Measurements from ENCODE around the gene TSPAN17.

TSPAN17 gene

GRCh38 chr5:176643491-176644219, 3.6 kb upstream of the TSPAN17 start:
- DNase-seq = no peak

DNA sequence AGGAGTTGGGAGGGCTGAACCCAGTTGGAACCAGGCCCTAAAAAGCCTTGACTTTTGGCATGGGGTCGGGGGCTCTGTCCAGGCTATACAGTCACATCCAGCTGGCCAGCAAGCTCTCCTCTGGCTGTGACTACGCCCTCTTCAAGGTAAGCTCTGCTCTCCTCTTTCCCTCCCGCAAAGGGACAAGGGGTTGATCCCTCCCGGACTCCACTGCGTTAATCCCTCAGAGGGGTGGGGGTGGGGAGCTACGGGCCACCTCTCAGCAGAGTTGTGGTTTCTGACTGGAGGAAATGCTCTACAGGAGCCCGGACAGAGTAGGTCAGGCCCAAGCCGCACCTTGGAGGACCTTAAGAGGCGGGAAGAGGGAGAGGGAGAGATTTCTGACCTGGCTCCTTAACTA, 3.0 kb upstream of the TSPAN17 start:
- no peak for DNase-seq

DNA sequence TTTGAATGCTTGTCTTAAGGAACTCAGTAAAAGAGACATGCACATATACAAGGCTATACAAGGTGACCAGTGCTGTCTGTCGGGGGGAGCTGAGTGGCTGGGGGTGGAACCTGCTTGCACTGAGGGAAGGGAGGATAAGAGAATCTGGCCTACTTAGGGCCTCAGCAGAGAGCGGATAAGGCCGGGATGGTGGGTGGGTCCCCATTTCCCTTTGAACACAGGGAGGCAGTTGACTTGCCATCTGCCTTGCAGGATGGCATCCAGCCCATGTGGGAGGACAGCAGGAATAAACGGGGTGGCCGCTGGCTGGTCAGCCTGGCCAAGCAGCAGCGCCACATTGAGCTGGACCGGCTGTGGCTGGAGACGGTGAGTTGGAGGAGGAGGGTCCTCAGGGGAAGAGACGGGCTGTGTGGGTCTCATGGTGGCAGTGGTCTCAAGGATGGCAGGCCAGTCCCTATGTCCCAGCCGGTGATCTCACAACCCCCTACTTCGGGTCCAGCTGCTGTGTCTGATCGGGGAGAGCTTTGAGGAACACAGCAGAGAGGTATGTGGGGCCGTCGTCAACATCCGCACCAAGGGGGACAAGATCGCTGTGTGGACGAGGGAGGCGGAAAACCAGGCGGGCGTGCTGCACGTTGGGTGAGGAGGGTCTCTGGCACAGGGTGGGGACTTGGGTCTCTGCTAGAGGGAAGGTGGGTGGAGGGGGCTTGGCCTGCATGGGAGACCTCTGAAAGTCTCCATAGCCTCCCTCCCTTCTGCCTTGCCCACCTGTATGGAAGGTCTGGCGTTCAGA, 2.2 kb upstream of the TSPAN17 start:
- DNase-seq = no peak

DNA sequence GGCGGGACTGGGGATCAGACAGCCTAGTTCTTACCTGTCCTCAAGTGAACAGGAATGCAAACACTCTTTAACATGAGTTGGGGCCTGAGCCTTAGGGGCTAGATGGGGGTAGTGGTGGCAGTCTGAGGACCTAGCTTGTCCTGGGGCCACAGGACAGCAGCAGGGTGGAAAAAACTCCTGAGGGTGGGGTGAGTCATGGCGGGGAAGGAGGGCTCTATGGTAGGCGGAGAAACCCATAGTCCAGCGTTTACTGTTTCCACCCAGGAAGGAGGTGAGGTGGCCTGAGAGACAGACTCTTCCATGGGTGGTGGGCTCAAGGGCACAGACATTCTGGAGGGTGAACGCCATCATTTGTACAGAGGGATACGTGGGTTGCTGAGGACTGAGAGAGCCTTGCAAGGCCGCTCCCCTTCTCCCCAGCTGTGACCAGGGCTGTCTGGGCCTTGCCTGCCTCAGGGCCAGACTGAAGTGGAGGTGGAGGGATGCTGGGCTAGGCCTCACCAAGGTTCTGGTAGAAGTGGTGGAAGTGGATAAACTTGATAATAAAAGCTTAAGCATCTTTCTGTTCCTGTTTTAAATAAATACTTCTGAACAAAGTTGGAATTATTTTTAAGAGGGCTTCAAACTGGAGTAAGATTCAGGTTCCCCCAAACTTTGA, 1.1 kb upstream of the TSPAN17 start:
- no peak for DNase-seq

- DNase-seq = no peak
These were observed 616 bp upstream of the TSPAN17 start for GRCh38 chr5:176646707-176647029.

DNA sequence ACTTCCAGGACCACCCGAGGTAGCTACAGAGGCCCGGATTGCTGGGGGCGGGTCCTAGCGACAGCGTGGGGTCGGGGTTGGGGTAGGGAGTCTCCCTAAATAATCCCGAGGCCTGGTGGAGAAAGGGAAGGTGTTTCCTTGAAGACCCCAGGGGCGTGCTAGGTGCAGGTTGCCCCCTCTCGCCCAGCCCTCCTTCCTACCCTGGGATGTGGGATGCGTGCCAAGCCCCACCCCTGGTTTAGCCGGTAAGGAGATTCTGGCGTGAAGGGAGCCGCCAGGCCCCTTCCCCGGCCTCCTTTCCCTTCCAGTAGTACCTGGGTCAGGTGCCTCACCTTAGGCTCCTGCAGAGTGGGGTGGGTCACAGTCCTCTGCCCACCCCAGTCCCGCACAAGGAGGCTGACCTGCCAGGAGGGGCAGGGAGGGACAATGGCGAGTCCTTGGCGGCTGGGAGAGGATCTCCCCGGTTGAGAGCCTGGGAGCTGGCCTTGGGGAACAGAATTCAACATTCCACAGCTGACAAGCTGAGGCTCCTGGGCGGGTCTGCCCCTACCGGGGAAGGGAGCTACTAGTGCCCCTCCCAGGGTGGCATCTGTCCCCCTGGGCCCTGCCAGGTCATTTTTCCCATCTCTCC, 674 bp downstream of the TSPAN17 start:
- no peak for DNase-seq

GRCh38 chr5:176648474-176649194, 1.4 kb downstream of the TSPAN17 start:
- DNase-seq = peak in 1 of 5 donors; percentile 23

- DNase-seq = no peak
These were observed 3.1 kb downstream of the TSPAN17 start for GRCh38 chr5:176650354-176650884.

DNA sequence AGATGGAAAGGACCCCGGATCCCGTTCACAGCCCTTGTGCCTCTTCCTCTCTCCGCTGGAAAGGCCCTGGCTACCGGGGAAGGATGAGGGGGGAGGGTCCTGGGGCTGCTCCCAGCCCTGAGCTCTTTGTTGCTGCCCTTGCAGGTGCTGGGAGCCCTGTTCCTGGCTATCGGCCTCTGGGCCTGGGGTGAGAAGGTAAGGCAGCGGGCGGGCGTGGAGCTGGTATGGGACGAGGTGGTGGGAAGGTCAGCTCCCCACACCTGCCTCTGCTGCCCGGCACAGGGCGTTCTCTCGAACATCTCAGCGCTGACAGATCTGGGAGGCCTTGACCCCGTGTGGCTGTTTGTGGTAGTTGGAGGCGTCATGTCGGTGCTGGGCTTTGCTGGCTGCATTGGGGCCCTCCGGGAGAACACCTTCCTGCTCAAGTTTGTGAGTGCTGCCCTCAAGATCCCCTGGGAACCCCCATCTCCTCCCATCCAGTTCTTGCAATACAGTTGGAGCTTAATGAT, 4.2 kb downstream of the TSPAN17 start:
- DNase-seq = no peak

GRCh38 chr5:176652136-176652535, 4.9 kb downstream of the TSPAN17 start:
- no peak for DNase-seq

GRCh38 chr5:176653401-176654385, 6.4 kb downstream of the TSPAN17 start:
- peak in 1 of 5 donors; percentile 43 for DNase-seq

- no peak for DNase-seq
These were observed 7.6 kb downstream of the TSPAN17 start for GRCh38 chr5:176654856-176655255.

DNA sequence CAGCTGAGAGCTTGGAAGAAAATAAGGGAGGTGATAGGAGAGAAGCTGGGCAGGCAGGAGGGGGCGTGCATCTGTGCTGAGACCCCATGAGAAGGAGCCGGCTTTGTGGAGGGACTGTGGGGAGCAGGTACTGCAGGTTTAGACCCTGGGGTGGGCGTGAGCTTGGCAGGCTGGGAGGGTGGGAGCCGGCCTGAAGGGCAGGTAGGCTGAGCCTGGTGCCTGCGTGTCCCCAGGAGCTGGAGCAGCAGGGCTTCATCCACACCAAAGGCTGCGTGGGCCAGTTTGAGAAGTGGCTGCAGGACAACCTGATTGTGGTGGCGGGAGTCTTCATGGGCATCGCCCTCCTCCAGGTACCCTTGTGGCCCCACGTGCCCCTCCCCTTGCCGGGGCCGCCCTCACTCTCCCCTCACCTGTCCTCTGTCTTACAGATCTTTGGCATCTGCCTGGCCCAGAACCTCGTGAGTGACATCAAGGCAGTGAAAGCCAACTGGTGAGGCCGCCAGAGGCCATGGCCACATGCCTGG, 9.2 kb downstream of the TSPAN17 start:
- DNase-seq = no peak

DNA sequence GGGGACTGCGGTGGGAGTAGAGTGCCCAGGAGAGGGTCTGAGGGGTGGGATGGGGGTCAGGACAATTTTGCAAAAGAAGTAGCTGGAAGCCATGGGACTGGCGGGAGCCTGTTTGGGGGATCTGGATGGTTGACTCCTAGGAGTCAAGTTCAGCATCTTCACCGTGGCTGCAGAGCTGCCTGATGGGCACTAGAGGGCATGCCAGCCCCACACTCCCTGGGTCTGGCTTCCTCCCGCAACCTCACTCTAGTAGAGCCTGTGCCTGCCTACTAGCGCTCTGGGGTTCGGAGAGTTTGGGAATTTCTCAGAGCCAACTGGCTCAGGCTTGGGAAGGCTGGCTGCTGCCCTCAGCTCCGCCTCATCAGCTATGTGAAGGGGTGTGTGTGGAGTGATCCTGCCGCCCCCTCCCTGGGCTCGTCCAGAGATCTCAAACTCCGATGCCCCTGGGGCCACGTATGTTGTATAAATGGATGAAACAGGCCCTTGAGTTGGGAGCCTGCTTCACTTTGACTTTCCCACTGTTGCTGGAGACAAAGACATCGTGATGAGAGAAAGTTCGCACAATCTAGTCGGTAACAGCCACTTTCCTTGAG, 10.8 kb downstream of the TSPAN17 start:
- peak in 4 of 5 donors; percentile 49 to 59 (median 50) for DNase-seq

DNA sequence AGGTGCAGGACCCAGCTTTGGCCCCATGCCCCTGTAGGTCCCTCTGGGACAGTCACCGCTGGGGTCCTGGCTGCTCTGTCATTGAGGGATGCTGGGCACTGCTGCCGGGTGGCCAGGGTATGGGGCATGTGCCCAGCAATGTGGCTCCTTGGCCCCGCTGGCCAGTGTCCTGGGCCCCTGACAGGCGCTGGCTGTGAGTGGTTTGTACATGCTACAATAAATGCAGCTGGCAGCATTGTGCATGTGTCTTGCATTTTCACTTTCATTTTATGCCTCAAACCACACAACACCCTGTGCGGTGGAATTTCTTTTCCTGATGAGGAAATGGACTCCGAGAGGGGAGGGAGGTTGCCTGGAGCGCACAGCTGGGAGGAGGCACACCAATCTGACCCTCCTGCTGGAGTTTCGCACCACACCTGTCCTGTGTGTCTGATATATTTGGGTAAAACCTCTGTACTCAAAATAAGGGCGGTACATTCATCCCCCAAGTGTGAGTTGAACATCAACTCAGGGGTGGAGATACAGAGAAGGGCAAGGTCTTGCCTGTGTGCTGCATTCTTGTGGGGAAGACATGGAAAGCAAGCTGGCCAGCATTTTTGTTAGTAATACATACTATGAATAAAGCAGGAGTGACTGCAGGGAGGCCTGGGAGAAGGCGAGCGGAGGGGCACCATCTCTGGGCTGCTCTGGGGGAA, 11.7 kb downstream of the TSPAN17 start:
- peak in 1 of 5 donors; percentile 37 for DNase-seq

DNA sequence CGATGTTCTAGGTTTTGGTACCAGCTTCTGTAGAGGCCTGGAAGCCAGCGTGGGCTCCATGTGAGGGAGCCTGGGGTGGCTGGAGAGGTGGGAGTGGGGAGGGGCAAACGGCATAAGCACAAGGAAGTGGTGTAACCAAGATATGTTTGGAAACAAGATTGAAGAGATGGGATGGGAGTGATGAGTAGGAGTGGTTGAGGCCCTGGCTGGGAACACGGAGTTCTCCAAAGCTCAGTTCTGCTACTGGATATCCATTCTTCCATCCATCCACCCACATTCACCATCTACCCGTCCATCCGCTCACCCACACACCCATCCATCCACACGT, 12.2 kb downstream of the TSPAN17 start:
- no peak for DNase-seq

DNA sequence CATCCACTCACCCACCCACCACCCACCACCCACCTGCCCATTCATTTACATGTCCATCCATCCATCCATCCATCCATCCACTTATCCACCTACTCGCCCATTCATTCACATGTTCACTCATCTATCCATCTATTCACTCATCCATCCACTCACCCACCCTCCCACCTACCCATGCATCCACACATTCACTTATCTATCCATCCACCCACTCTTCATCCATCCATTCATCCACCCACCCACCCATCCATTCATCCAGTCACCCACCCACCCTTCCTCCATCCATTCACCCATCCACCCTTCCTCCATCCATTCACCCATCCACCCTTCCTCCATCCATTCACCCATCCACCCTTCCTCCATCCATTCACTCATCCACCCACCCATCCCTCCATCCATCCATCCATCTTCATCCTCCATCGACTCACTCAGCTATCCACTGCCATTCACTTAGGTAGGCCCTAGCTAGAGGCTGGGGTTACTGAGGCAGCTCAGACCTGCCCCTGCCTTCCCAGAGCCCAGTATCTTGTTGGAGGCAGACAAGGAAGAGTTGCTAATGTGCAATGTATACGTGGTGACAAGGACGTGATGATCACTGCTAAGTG, 12.7 kb downstream of the TSPAN17 start:
- DNase-seq = no peak

- no peak for DNase-seq
These were observed 13.2 kb downstream of the TSPAN17 start for GRCh38 chr5:176660530-176660859.

Measured in T-helper 1 cell (primary cell).